ENCODE data around the gene APEX1.
"Not testable (repeated sequence)": the region's sequence is repeated elsewhere in the genome, so short reads cannot be mapped to it uniquely, and the experiment has no call there.

The APEX1 gene

DNA sequence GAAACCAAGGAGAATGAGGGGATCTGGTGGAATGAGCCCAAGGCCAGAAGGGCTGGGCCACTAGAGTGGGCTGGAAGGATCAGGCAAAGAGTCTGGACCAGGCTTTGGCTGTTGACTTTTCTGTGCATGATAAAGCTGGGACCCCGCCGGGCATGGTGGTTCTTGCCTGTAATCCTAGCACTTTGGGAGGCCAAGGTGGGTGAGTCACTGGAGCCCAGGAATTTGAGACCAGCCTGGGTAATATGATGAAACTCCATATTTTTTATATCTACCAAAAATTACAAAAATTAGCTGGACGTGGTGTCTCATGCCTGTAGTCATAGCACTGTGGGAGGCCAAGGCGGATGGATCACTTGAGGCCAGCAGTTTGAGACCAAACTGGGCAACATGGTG, 18.7 kb upstream of the APEX1 start:
- no peak for DNase-seq

DNA sequence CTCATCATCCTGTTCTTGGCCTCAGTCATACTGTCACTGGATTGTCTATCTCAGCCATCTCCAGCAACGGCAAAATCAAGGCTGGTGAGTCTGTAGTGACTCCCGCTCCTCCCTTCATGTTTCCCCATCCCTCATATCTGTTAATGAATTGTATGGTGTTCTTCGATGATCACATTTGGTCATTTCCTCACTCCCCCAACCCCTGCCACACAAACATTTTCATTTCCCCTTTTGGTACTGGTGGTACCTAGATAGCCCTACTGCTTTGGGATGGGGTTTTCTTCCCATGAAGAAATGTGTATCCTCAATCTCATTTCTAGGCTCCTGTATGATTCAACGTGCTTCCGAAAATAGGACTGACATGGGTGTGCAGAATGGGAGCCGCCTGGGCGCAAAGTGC, 16.4 kb upstream of the APEX1 start:
- no peak for DNase-seq

DNA sequence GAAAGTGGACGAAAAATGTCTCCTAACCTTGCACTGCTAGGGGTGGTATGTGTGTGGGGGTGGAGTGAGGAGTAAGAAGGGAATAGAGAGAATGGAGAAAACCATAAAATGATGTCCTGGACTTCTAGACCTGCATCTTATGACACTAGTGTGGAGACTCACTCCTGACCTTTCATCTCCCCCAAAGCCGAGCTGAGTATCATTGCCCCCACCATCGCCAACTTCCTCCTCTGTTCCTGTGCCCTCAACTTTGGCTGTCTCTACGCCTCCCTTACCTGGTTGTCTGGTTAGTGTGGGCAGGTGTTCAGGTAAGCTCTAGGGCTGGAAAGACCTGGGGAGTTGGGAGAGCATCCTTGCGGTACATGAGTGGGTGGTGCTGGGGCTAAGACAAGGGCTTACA, 14.6 kb upstream of the APEX1 start:
- no peak for DNase-seq

DNA sequence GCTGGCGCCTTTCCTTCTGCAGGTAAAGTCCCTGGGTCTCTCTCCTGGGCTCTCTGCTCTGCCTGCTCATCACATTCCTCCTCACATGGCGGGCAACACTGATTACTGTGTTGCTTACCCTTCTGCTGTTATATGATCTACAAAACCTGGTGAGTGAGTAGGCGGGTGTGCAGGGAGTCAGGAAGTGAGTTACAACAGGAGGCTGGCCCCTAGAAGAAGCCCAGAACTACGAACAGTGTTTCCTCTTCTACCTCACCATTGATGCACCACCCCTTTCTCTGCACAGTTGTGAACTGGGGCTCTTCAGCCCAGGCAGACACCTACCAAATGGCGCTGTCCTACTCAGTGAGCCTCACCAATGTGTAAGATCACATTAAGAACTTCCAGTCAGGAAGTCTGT, 14.1 kb upstream of the APEX1 start:
- no peak for DNase-seq

DNA sequence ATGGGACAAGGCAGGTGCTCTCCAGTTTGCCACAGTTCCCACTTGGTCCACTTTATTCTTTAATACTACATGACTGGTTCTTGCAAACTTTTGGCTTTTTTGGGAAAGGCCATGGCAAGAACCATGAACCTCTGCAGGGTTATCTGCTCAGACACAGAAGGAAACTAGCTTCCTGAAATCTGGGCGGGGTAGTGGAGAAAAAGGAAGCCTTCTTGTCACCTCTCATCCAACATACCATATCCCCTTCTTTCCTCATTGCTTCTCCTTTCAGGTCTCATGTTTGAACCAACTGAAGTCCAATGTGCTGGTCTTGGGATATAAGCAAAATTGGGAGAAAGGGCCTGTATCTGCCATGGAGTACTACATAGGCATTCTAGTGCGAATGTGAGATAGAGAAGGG, 13.6 kb upstream of the APEX1 start:
- no peak for DNase-seq

DNA sequence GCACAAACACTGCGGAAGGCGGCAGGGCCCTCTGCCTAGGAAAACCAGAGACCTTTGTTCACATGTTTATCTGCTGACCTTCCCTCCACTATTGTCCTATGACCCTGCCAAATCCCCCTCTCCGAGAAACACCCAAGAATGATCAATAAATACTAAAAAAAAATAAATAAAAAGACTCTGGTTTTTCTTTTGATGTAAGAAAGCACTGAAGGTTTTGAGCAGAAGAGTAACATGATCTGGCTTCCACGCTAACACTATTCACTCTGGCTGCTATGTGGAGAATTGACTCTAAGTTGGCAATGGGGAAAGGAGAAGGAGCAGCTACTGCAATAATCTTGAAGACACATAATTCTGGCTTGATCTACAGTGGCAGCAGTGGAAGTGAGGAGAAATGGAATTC, 11.4 kb upstream of the APEX1 start:
- not testable (repeated sequence) for DNase-seq

DNA sequence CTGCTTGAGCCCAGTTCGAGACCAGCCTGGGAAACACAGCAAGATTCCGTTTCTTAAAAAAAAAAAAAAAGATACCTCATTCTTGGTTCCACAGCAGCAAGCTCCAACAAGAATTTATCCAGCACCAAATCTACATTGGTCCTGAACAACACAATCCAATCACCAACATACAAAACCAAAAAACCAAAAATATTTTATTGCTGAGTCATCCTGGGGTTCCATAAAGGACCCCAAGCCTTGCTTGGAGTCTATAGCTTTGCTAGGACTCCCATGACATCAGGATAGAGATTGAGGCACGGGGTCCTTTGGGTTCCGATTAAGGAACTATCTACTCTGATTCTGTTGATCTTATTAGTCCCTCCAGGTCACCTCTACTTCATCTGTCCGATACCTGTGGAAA, 8.1 kb upstream of the APEX1 start:
- no peak for DNase-seq

DNA sequence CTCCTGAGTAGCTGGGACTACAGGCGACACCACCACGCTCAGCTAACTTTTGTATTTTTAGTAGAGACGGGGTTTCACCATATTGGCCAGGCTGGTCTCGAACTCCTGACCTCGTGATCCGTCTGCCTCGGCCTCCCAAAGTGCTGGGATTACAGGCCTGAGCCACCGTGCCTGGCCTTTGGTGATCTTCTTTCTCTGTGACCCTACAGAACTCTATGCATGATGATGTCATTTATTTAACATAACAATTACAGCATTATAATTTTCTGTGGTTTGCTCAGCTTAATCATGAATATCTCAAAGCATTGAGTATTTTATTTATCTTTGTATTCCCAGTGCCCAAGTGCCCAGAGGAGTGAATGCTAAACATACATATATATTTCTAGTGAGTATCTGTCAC, 2.2 kb upstream of the APEX1 start:
- not testable (repeated sequence) for DNase-seq

DNA sequence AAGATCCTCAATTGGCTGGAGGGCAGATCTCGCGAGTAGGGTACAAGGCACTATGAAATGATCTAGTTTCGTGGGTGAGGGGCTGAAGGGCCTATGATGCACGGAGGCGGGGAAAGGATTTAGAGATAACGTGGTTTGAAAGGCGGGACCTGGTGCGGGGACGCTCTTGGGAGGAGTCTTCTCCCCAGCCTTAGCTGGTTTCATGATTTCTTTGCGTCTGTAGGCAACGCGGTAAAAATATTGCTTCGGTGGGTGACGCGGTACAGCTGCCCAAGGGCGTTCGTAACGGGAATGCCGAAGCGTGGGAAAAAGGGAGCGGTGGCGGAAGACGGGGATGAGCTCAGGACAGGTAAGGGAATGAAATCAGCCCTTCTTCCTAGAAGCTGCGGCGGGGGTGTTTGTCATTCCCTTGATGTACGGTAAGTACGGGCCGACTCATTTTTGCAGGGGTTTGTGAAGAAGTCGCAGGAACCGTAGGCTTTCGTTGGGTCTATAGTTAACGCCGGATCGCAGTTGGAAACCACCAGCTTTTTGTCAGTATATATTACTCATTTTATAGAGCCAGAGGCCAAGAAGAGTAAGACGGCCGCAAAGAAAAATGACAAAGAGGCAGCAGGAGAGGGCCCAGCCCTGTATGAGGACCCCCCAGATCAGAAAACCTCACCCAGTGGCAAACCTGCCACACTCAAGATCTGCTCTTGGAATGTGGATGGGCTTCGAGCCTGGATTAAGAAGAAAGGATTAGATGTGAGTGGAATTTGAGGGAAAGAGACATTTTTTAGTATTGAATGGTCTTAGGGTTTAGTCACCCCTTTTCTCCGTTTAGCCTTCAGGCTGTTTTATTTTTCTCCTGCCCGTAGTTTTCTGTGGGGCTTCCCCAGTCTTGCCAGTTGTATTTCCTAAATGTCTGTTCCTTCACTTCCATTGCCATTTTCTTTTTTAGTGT, 602 bp downstream of the APEX1 start:
- peak; percentile 40 for DNase-seq

DNA sequence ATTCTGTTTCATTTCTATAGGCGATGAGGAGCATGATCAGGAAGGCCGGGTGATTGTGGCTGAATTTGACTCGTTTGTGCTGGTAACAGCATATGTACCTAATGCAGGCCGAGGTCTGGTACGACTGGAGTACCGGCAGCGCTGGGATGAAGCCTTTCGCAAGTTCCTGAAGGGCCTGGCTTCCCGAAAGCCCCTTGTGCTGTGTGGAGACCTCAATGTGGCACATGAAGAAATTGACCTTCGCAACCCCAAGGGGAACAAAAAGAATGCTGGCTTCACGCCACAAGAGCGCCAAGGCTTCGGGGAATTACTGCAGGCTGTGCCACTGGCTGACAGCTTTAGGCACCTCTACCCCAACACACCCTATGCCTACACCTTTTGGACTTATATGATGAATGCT, 1.9 kb downstream of the APEX1 start:
- DNase-seq: no peak

DNA sequence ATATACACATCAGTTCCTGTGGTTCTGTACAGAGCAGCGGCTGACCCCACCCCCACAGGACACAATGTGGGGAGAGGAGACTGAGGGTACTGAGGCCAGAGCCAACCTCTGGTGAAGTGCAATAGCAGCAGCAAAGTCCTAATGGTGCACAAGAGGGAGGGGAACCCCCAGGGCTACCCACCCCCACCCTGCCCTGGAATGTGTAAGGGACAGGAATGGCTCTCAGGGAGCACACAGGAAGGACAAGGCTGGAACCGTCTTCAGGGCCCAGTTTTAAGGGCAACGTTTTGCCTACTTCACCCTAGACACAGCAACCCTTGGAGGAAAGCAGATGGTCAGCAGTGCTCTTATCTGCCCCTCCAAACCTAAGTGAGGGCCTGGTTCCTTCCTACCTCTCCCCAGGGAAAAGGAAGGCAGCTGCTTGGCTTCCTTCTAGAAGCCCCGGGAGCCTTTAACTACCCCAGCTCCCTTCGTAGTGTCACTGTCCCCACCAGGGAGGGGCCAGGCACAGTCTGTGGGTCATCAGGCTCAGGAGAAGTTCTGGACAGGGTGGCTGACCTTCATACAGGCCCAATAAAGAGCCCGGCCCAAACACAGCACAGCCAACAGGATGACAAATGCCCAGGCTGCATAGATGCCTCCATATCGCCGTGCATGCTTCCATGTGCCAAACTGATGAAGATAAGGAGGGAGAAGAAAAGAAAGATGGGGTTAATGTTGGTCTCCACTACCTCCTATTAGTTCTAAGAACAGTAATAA, 3.2 kb downstream of the APEX1 start:
- DNase-seq: no peak

DNA sequence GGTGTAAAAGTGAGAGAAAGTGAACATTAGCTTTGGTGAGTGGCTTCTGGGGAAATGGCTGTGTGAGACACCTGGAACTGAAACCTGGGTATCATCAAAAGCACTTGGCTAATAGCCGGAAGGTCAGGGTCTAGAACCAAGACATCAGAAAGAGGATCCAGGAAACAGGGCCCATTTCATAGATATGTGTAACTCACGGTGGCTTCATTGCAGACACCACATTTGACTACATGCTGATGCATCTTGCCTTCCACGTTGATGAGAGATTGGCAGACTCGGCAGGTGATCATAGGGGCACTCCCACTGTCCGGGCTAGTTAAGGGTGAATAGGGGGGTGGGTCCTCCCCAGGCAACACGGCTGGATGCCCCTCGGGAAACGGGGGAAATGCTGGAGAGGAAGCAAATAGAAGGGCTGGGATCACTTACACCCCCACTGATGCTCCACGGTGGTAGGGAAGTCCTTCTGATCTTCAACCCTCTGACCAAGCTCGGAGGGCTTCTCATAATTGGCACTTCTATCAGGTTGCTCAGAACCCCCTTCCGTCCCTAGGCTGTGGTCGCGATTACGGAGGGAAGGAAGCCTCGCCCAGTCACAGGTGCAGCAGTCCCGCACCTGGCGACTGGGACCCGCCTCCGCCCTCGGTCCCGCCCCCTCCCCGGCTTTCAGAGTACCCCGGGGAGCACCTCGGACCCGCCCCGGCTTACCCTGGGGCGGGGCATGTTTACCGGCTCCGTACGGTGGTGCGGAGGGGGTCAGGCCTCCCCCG, 5.6 kb downstream of the APEX1 start:
- DNase-seq: no peak

DNA sequence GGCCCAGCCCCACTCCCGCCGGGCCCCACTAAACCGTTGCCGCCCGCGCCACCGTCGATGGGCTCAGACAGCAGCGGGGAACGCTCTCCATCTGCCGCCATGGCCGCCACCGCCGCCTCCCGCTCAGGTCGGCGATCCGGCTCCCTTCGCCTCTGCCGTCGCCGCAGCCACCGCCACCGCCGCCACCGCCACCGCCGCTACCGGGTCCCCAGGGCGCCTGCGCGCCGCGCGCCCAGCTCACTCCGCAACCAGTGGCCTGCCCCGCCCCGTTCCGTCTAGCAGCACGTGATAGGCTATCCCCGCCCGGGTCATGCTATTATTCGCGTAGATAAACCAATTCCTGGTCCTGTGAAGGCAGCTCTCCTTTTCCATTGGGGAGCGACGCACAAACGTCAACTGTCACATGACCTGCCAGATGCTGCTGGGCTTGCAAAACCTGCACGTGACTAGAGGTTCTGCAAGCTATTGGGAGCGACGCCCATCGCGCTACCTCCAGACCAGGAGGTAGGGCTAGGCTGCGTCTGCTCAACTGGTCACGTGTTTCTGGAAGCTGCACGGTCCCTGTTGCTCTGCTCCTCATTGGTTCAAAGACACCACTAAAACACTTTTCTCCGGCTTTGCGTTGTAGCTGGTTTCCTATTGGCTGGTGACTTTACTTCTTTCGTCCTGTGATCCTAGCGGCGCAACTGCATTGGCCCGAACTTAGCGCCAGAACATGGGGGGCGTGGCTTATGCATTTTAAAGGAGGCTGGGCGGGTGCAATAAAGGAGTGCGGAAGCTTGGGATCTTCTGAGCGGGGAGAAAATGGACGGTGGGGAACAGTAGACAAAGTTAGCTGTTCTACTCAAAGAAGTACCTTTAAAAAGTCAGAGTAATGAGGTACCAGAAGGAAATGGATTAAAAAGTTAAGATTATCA, 6.5 kb downstream of the APEX1 start, which contains the start of gene PIP4P1:
Gene PIP4P1, minus strand, starts transcription at position 210 of the 917 bp plus-strand sequence. Its CDS starts 109 bp downstream, at position 101.
- peak; percentile 70 for DNase-seq

DNA sequence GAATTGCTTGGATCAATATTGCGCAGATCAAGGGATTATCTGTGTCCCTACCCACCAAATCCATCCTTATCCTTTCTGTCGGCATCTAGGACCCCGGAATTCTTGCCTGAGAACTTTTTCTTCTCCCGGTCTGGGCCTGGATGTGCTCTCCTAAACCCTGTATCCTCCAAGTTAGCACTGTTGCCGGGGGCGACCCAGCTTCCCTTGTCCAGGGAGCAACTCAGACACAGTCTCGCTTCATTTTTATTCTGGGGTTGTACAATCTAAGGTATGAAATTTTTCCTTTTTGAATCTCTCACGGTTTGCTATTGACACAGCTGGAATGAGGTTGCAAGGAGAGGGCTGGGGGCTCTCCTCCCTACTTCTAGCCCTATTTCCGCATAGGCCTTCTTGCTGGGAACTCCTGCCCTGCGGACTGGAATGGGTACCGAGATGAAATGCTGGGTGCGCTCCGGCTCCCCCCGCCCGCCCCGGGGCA, 13.8 kb downstream of the APEX1 start:
- DNase-seq: no peak

DNA sequence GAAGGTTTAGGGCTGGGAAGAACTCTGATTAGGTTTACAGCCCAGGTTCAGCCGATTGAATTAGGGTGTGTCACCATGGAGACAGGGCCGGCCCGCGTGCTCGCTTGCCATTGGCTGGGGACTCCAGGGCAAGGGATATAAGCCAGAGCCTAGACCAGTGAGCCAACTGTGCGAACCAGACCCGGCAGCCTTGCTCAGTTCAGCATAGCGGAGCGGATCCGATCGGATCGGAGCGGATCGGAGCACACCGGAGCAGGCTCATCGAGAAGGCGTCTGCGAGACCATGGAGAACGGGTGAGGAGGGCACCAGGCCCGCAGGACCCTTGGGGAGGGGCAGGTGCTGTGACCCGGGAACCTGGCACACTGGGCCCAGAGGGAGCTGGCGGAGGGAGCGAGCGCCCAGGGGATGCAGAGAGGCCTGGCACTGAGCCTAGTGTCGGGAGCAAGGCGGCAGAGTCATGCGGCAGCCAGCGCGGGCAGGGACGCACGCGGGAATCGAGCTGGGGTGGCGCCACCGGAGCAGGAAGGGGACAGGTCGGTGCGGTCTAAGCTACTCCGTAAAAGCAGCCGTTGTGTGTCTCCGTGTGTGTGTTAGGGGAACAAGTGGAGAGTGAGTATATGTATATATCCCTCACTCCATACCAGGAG, 14.3 kb downstream of the APEX1 start, which contains the start of gene PNP:
Gene PNP, plus strand, starts transcription at position 165 of the 648 bp plus-strand sequence. Its CDS starts 119 bp downstream, at position 284.
- DNase-seq: peak; percentile 73

DNA sequence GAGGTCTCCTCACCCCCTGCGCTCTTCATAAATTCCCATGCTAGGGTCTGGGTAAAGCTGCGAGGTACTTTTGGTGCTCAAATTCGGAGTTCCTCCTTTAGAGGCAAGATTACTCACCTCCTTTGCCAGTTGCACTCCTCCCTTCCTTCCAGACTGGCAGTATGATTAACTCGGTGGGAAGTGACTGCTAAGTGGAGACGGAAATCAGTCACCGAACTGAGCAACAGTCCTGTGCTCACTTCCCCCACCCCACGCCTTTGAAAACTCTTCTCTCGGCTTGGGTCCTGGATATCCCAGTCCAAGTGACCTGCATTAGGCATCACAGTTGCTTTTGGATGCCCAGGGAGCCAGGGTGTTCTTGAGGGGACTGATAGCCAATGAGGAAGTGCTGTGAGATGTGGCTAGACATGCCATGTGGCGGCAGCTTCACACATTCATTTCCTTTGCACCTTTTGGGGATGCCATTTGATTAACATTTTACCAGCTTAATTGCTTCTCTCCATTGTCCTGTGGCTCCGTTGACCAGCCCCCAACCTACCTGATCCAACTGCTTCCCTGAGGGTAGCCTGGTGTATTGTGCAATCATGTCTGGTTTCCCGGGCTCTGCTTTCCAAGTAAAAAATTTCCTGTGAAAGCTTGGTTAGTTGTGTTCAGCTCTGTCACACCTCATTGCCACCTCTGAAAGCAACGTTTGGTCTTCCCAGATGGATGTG, 15.0 kb downstream of the APEX1 start:
- DNase-seq: no peak

DNA sequence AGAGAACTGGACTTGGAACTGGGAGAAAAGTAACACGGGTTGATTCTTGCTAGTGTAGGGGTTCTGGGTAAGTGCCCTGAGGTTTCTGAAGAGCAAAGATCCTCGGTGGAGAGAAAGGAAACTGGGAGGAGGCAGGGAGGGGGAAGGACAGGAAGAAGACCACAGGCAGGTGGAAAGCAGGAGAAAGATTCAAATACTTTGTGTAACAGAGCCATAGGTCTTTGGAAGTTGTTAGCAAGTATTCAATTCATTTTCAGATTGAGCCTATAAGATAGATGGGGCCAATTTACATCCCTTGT, 15.5 kb downstream of the APEX1 start:
- no peak for DNase-seq

DNA sequence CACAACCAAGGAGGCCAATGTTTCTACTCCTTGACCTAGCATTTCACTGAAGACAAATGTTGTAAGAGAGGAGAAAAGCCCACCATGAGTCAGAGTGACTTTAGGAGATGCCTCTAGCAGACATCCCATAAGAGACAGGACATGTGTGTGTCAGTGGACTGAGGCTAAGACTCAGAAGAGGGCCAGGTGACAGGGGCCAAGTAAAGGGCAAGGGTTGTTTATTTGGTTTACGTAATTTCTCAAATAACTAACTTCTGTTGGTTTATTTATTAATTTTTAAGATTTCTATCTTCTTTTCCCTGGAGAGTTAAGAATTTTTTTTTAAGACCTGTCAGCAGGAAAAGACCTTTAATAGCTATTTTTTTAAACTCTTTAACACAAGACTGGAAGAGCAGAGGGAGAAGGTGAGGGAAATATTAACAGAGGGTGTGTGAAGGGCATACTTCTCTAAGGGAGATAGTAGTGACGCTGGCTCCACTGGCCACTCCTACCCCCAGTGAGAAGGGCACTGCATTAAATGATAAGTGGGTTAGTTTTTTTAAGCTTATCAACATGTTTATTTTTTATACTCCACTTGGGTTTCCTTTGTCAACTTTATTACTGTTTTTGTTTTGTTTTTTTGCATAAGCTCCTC, 17.6 kb downstream of the APEX1 start:
- DNase-seq: no peak

DNA sequence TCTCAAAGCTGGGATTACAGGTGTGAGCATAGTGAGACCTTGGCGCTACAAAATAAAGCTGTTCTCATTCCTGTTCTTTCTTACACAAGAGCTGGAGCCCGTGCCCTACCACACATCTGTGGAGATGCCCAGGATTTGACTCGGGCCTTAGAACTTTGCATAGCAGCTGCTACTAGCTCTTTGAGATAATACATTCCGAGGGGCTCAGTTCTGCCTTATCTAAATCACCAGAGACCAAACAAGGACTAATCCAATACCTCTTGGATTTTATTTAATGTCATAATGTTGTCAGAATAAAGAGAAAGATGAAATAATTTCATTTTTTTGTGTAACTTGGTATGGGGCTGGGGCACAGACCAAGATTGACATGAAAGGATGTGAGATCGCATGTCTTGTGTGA, 21.8 kb downstream of the APEX1 start:
- no peak for DNase-seq

DNA sequence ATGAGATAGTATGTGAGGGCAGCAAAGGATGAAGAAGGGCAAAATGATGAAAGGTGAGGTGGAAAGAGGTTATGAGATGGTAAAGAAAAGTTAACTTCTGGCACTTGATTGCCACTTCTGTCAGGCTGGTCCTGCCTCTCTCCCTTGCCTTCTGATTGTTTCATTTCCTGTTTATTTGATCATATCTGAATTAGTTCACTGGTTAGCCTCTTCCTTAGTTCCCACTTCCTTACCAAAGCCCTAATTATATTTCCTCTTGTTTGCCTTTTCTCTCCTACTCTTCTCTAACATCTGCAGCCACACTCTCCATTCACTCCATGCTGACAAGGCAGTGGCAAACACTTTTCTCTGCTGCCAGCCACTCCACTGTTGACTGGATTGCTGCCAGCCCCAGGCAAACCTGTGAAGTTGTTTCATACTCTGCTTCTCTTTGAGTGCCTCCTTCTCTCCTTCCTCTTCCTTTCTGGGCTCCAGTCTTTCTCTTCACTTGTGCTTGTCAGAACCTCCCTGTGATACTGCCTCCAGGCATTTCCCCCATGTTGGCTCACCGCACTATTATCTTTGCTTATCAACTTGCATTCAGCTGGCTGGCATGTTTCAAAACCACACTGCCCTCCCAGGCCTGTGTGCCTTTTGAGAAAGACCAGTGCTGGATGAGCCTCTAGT, 22.3 kb downstream of the APEX1 start:
- DNase-seq: no peak
